ENCODE results near the gene EDC4. TPM values are rescaled to one million over a fixed set of nuclear protein-coding genes. Genes with fewer than 3 reads are reported as not detected.
A peak's percentile ranks its signal among the peaks of the same experiment; 100 is the strongest.

The EDC4 gene
- total RNA-seq, 1 experiment from 2014 or later = 99.9 TPM

- DNase-seq (ENCODE audit: low spot score) = peak; percentile 98
- TF ChIP-seq, protein P1, sequence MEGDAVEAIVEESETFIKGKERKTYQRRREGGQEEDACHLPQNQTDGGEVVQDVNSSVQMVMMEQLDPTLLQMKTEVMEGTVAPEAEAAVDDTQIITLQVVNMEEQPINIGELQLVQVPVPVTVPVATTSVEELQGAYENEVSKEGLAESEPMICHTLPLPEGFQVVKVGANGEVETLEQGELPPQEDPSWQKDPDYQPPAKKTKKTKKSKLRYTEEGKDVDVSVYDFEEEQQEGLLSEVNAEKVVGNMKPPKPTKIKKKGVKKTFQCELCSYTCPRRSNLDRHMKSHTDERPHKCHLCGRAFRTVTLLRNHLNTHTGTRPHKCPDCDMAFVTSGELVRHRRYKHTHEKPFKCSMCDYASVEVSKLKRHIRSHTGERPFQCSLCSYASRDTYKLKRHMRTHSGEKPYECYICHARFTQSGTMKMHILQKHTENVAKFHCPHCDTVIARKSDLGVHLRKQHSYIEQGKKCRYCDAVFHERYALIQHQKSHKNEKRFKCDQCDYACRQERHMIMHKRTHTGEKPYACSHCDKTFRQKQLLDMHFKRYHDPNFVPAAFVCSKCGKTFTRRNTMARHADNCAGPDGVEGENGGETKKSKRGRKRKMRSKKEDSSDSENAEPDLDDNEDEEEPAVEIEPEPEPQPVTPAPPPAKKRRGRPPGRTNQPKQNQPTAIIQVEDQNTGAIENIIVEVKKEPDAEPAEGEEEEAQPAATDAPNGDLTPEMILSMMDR (conservative IDR thresholded peaks at IDR 0.05; ENCODE audit: low read depth, low read length) = no peak
- no peak for TF ChIP-seq EZH2 (IDR thresholded peaks at IDR 0.05; ENCODE audit: borderline replicate concordance, low read depth, low read length, poor library complexity, severe bottlenecking)
- no TSS peak for BruUV-seq (replicated peaks)
- intact Hi-C loops (cut with micrococcal nuclease; ENCODE audit: unreplicated experiment) = no loop called here
- no peaks in the 10 kb centered on the region for H3K27me3 ChIP-seq (replicated peaks; ENCODE audit: insufficient read depth, low read depth, low read length, poor library complexity)
- CTCF ChIA-PET = interaction anchor here (0.6 to 1.9 kb wide), 2 partner anchors 30 to 89 kb away, joined by 3 to 5 read pairs; no protein-coding TSS in a partner anchor
- peaks cover 30% of the 10 kb centered on the region for H3K4me1 ChIP-seq (ENCODE audit: insufficient read depth, low read length, poor library complexity, severe bottlenecking)
- H3K27ac ChIP-seq (ENCODE audit: low read depth, low read length, poor library complexity, severe bottlenecking) = peak within 1 kb of the TSS; percentile 96
- H3K9me3 ChIP-seq (ENCODE audit: low read depth, low read length, poor library complexity, severe bottlenecking) = no peaks in the 10 kb centered on the region
- H3K36me3 ChIP-seq (ENCODE audit: insufficient read depth, low read length, poor library complexity, severe bottlenecking) = no peaks in the 10 kb centered on the region
- H3K4me3 ChIP-seq (ENCODE audit: low read depth, low read length, poor library complexity, severe bottlenecking) = peak within 1 kb of the TSS; percentile 92
- POLR2A ChIA-PET (ENCODE audit: low non-redundant PET) = no interaction called here
Measured at GRCh38 chr16:67846320-67847063, 26.4 kb upstream of the EDC4 start, which contains the start of gene NUTF2. TSS of gene NUTF2 (plus strand) at chr16:67846933. CDS start at chr16:67865131, 18,198 bp downstream.

GRCh38 chr16:67847064-67847861, 25.6 kb upstream of the EDC4 start, which contains the start of gene CENPT:
TSS of gene CENPT (minus strand) at chr16:67847693. CDS start at chr16:67833859, 13,834 bp downstream.
- Histone ChIP-seq H3K9me3 (ENCODE audit: low read depth, low read length, poor library complexity, severe bottlenecking) (no peaks in the 10 kb centered on the region), H3K27ac (ENCODE audit: low read depth, low read length, poor library complexity, severe bottlenecking) (peak within 1 kb of the TSS; percentile 96), H3K4me1 (ENCODE audit: insufficient read depth, low read length, poor library complexity, severe bottlenecking) (peaks cover 28% of the 10 kb centered on the region), H3K4me3 (ENCODE audit: low read depth, low read length, poor library complexity, severe bottlenecking) (peak within 1 kb of the TSS; percentile 92), H3K36me3 (ENCODE audit: insufficient read depth, low read length, poor library complexity, severe bottlenecking) (no peaks in the 10 kb centered on the region), H3K27me3 (replicated peaks; ENCODE audit: insufficient read depth, low read depth, low read length, poor library complexity) (no peaks in the 10 kb centered on the region)
- ChIA-PET POLR2A (ENCODE audit: low non-redundant PET) (no interaction called here), CTCF (no interaction called here)
- DNase-seq (ENCODE audit: low spot score) = no peak
- intact Hi-C loops (cut with micrococcal nuclease; ENCODE audit: unreplicated experiment) = no loop called here
- TF ChIP-seq EZH2 (IDR thresholded peaks at IDR 0.05; ENCODE audit: borderline replicate concordance, low read depth, low read length, poor library complexity, severe bottlenecking) = no peak
- TF ChIP-seq, protein P1 (conservative IDR thresholded peaks at IDR 0.05; ENCODE audit: low read depth, low read length) = no peak
- BruUV-seq (replicated peaks) = no TSS peak

GRCh38 chr16:67848118-67848517, 24.7 kb upstream of the EDC4 start:
- H3K27ac ChIP-seq (ENCODE audit: low read depth, low read length, poor library complexity, severe bottlenecking) = peak overlapping the region; percentile 96
- ChIA-PET POLR2A (ENCODE audit: low non-redundant PET) (no interaction called here), CTCF (interaction anchor here (0.6 to 0.8 kb wide), 2 partner anchors 31 to 170 kb away, joined by 3 to 5 read pairs; no protein-coding TSS in a partner anchor)
- no peaks in the 10 kb centered on the region for H3K9me3 ChIP-seq (ENCODE audit: low read depth, low read length, poor library complexity, severe bottlenecking)
- DNase-seq (ENCODE audit: low spot score) = no peak
- H3K27me3 ChIP-seq (replicated peaks; ENCODE audit: insufficient read depth, low read depth, low read length, poor library complexity) = no peaks in the 10 kb centered on the region
- peak overlapping the region; percentile 92 for H3K4me3 ChIP-seq (ENCODE audit: low read depth, low read length, poor library complexity, severe bottlenecking)
- H3K36me3 ChIP-seq (ENCODE audit: insufficient read depth, low read length, poor library complexity, severe bottlenecking) = no peaks in the 10 kb centered on the region
- intact Hi-C loops (cut with micrococcal nuclease; ENCODE audit: unreplicated experiment) = no loop called here
- peaks cover 28% of the 10 kb centered on the region for H3K4me1 ChIP-seq (ENCODE audit: insufficient read depth, low read length, poor library complexity, severe bottlenecking)
- TF ChIP-seq EZH2 (IDR thresholded peaks at IDR 0.05; ENCODE audit: borderline replicate concordance, low read depth, low read length, poor library complexity, severe bottlenecking) = no peak
- TF ChIP-seq, protein P1 (conservative IDR thresholded peaks at IDR 0.05; ENCODE audit: low read depth, low read length) = no peak
- no TSS peak for BruUV-seq (replicated peaks)

Measured in A673 (cell line).